ENCODE measurements around the gene TLR6.
"Not testable (repeated sequence)": the region's sequence is repeated elsewhere in the genome, so short reads cannot be mapped to it uniquely, and the experiment has no call there.

TLR6 gene

DNA sequence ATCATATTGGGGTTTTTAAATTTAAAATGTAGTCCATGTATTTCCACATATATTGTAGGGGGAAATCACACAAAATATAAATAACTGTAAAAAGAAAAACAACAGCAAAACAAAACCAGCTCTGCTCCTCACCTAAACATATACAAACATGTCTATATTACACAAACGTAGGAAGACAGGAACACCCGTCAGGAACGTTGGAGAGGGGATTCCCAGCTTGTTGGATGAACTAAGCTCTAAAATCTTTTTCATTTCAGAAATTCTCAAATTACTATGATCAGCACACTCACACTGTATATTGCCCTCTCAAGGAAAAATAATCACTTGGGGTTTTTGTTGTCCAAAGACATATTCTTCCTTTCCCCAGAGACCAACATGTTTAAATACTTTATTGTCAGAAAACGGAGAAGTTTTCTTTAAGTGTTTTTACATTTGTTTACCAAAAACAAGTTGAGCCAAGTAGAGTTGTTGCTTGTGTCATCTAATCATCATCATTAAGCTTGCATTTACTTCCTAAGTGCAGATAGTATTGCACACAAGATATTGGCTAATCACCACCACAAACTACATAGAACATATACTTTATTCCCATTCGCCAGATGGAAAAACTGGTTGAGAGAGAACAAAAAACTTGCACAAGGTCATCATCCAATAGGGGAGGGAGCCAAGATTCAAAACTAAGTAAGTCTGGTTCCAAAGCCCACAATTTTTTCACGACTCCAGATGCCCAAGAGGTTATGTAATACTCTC lies 71.4 kb downstream of the TLR6 start:
- DNase-seq (ENCODE audit: low read depth in 2 of 2) = no peak

DNA sequence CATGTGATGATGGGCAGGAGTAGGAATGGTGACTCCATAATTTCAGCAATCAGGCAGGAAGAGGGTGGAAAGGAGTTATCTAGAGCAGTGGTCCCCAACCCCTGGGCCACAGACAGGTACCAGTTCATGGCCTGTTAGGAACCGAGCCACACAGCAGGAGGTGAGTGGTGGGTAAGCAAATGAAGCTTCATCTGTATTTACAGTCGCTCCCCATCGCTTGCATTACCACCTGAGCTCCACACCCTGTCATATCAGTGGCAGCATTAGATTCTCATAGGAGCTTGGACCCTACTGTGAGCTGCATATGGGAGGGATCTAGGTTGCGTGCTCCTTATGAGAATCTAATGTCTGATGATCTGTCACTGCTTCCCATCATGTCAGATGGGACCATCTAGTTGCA lies 72.5 kb downstream of the TLR6 start:
- no peak for DNase-seq (ENCODE audit: low read depth in 2 of 2)

DNA sequence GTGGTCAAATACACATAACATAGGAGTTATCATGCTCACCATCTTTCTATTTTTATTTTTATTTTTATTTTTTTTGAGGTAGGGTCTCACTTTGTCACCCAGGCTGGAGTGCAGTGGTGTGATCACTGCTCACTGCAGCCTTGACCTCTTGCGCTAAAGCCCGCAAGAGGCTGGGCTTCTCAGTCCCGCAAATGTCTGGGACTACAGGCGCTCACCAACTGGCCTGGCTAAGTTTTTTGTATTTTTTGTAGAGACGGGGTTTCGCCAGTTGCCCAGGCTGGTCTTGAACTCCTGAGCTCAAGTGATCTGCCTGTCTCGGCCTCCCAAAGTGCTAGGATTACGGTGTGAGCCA lies 73.5 kb downstream of the TLR6 start:
- DNase-seq (ENCODE audit: low read depth in 2 of 2) = no peak

DNA sequence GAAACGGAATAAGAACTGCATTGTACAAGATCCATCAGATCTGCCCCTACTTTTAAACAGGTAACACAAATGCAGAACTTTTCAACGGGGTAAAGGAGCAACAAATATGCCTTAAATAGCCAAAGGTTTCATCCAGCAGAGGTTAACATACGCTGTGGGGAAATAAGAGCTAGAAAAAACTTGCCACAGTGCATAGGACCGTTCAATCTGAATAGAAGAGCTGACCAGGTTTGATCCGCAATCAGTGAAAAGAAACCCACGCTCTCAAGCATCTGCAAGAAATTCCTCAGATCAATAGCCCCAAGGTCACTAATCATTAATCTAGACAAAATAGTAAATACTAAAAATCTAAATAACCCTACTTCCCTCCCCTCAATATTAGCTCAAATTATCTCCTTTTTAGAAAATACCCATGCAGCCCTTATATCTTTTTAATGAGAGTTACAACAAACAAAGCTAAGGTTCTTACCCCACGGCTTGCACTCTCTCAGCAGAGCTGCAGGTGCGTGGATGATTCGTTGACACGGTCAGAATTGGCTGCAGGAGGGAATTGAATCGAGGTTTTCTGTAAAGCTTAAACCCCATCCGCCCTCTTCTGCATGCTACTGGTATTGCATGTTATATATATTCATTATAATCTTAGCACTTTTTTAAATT lies 74.0 kb downstream of the TLR6 start, which contains the start of gene TLR10:
Gene TLR10 (minus strand): TSS at position 539 of the 657 bp plus-strand sequence. CDS start 7,400 bp downstream, outside the sequence.
- peak in 1 of 2 donors; percentile 34 for DNase-seq (ENCODE audit: low read depth in 2 of 2)

DNA sequence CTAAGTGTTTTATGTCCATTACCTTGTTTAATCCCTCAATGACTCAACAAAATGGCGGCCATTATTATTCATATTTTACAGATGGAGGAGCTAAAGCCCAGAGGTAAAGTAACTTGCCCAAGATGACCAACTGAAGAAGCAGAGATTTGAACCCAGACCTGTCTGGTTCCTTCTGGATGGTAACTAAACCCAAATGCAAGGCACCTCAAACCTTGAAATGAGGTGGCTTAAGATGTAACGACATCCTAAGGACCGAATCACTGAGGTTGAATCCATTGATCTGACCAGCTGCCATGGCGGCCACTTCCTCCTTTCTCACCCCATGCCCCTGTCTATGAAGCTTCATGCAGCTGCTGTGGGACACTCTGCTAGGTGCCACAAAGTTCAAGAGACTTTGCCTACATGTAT lies 74.8 kb downstream of the TLR6 start:
- no peak for DNase-seq (ENCODE audit: low read depth in 2 of 2)

DNA sequence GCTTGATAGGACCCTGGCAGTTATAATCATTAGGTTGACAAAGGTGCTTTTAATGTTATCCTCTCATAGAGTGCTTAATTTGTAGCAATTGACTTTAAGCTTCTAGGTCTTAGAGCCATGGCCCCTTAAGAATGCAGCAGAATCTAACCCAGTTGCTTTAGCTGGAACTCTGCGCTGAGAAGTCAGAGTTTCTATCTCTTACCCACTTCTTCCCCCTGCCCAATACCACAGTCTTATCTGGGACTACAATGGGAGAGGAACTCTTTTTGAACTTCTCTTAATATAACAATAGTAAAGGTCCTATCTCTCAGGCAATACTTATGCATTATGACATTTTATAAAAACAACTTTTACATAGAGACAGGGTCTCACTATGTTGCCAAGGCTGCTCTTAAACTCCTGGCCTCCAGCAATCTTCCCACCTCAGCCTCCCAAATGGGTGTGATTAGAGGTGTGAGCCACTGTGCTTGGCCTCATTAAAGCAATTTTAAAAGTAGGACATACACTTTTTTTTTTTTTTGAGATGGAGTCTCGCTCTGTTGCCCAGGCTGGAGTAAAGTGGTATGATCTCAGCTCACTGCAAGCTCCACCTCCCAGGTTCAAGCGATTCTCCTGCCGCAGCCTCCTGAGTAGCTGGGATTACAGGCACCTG lies 75.7 kb downstream of the TLR6 start:
- no peak for DNase-seq (ENCODE audit: low read depth in 2 of 2)

DNA sequence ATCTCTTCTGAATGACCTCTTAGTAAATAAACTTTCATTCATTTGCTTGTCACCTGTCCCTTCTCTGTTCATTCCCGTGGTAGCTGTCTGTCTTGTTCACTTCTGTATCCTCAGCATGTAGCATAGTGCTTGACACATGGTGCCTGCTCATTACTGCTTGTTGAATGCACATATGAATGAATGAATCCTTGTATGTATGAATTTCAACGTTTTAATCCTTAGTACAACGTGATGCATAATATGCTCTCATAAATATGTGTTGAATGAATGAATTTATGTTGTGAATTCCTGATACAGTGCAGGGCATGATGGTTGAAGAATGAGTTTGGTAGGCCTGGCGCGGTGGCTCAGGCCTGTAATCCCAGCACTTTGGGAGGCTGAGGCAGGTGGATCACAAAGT lies 76.8 kb downstream of the TLR6 start:
- no peak for DNase-seq (ENCODE audit: low read depth in 2 of 2)

DNA sequence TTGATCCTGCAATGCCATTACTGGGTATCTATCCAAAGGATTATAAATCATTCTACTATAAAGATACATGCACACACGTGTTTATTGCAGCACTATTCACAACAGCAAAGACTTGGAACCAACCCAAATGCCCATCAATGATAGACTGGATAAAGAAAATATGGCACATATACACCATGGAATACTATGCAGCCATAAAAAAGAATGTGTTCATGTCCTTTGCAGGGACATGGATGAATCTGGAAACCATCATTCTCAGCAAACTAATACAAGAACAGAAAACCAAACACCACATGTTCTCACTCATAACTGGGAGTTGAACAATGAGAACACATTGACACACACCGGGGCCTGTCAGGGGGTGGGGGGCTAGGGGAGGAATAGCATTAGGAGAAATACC lies 78.7 kb downstream of the TLR6 start:
- not testable (repeated sequence) for DNase-seq (ENCODE audit: low read depth in 2 of 2)

DNA sequence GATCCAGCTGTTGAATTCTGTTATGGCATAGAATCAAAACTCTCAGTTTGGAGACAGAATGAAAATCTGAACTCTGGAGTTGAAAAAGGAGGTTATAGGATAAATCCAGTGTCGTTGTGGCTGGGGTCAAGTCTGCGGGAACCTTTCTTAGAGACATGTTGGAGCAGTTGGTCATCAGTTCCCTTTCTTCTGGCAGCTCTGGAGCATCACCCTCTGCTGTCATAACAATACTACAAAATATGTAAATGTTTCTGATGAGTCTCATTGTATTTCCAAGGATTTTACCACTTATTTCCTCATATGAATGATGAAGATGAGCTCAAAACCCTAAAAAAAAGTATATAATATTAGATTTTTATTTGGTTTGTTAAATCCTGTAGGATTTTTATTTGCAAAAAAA lies 81.3 kb downstream of the TLR6 start:
- no peak for DNase-seq (ENCODE audit: low read depth in 2 of 2)

DNA sequence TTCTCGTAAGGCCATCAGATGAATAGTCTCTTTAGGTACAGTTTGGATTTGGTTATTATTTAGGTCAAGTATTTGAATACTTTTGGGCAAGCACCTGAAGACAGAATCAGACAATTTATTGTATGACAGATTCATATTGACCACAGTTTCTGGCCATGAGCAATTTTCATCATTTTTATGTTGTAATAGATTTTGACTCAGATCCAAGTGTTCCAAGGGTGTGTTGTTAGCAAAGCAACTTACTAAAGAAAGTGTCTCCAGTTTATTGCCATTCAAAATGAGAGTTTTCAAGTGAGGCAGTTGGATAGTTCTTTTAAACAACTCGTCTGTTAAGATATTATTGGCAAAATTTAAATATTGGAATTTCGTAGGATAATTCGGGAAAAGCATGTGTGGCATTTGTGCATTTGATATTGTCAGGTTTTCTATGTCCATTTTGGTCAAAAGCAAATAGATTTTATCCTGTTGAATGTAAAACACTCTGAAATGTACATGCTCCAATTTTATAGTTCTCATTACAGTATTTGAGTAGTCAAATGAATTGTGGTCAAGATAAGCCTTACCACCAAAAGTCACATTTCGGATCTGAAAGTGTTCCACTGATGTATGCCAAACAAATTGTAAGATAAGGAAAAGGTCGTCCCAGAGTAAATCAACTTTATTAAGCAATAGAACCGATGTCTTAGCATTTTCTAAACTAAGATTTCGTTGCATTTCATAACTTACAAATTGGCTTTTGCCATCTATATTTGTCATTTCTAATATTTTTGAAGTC lies 82.2 kb downstream of the TLR6 start:
- no peak for DNase-seq (ENCODE audit: low read depth in 2 of 2)
